HCT116 (cell line): Measurements from ENCODE around the gene FOXF2. TPM values are rescaled to one million over a fixed set of nuclear protein-coding genes. Genes with fewer than 3 reads are reported as not detected.

Source experiments
- ATAC-seq: fragments of 200-7000 bp; cut with Tn5 transposase; 2 replicates; pipeline ENCODE4 v1.9.1; 2020; ENCODE audit warnings: mild to moderate bottlenecking, moderate library complexity
- BruUV-seq: library from RNA; stranded (reverse); fragments of 400-500 nt; replicated peaks from 2 replicates; lab custom pipeline; 2021; lab: Mats Ljungman, UMichigan
- CTCF ChIA-PET: fragments of 300-600 bp; sonication (Branson Sonifier 250); formaldehyde crosslinking; loops from one replicate; lab custom pipeline; 2021; ENCODE audit warnings: antibody characterized with exemption; lab: Charles Lee
- POLR2A ChIA-PET: fragments of 300-600, 350-600 bp; sonication (Branson Sonifier 250); formaldehyde crosslinking; loops from one replicate; lab custom pipeline; 2021; ENCODE audit warnings: antibody characterized with exemption; lab: Charles Lee
- RAD21 ChIA-PET, 2 experiments: fragments of 300-600 bp; sonication (Branson Sonifier 250); formaldehyde crosslinking; loops; one replicate each; lab custom pipeline; 2023; ENCODE audit warnings: low total read pairs in 2 of 2; ENCODE audit not compliant: uncharacterized antibody in 2 of 2, unreplicated experiment in 2 of 2, low non-redundant PET in 1 of 2; lab: Charles Lee
- DNase-seq: peaks from one replicate; pipeline ENCODE4 v3.0.0-alpha.2; 2010; ENCODE audit warnings: low read depth, low spot score
- H2AFZ ChIP-seq: fragments of 200-600 bp; shearing (Covaris generic), sonication (generic); 2 replicates; pipeline ENCODE4 v1.6.1; 2017; ENCODE audit warnings: low read depth, mixed run types, mixed read lengths, antibody characterized with exemption, low read length; ENCODE audit not compliant: poor library complexity, severe bottlenecking
- H3K27ac ChIP-seq: 2 replicates; pipeline ENCODE4 v1.5.1; 2012; ENCODE audit warnings: low read depth, low read length
- H3K27me3 ChIP-seq: fragments of 200-600 bp; sonication (generic); 2 replicates; pipeline ENCODE4 v1.6.1; 2016; ENCODE audit warnings: mixed run types, low read length, mixed read lengths; ENCODE audit not compliant: insufficient read depth
- H3K36me3 ChIP-seq, 2 experiments: fragments of 200-500 bp in 1 of 2; fragments of 200-600 bp in 1 of 2; sonication (Bioruptor generic) in 1 of 2; sonication (generic) in 1 of 2; 2 replicates each; pipeline versions ENCODE4 v1.5.1 to v1.6.1; 2014 to 2016; ENCODE audit warnings: low read length in 2 of 2, inconsistent platforms in 1 of 2, mixed read lengths in 1 of 2, mixed run types in 1 of 2; ENCODE audit not compliant: insufficient read depth in 2 of 2, control insufficient read depth in 1 of 2
- H3K4me1 ChIP-seq, 2 experiments: fragments of 200-600 bp in 1 of 2; sonication (generic) in 1 of 2; 2 replicates each; pipeline versions ENCODE4 v1.5.1 to v1.6.1; 2012 to 2017; ENCODE audit warnings: low read length in 2 of 2, inconsistent platforms in 1 of 2, mild to moderate bottlenecking in 1 of 2, mixed read lengths in 1 of 2, mixed run types in 1 of 2, moderate library complexity in 1 of 2; ENCODE audit not compliant: insufficient read depth in 2 of 2, control insufficient read depth in 1 of 2
- H3K4me2 ChIP-seq: fragments of 200-600 bp; sonication (generic); 2 replicates; pipeline ENCODE4 v1.6.1; 2017; ENCODE audit warnings: mixed run types, low read length, mixed read lengths
- H3K4me3 ChIP-seq, 2 experiments: fragments of 200-600 bp in 1 of 2; sonication (generic) in 1 of 2; replicated peaks in 1 of 2; 2 replicates each; pipeline ENCODE4 v1.5.1; 2011 to 2016; ENCODE audit warnings: low read length in 2 of 2, control low read depth in 1 of 2, low read depth in 1 of 2, mild to moderate bottlenecking in 1 of 2, mixed read lengths in 1 of 2, mixed run types in 1 of 2
- H3K79me2 ChIP-seq: fragments of 200-600 bp; sonication (generic); 2 replicates; pipeline ENCODE4 v1.6.1; 2017; ENCODE audit warnings: mild to moderate bottlenecking, mixed run types, low read length, moderate library complexity, mixed read lengths; ENCODE audit not compliant: insufficient read depth
- H3K9ac ChIP-seq: fragments of 200-600 bp; sonication (generic); 2 replicates; pipeline ENCODE4 v1.6.1; 2016; ENCODE audit warnings: low read length, mixed read lengths
- H3K9me2 ChIP-seq: fragments of 200-600 bp; sonication (generic), shearing (Covaris generic); 2 replicates; pipeline ENCODE4 v1.6.1; 2017; ENCODE audit warnings: mixed run types, mild to moderate bottlenecking, moderate library complexity; ENCODE audit not compliant: insufficient read depth
- H3K9me3 ChIP-seq, 2 experiments: fragments of 200-500 bp in 1 of 2; fragments of 200-600 bp in 1 of 2; sonication (Bioruptor generic) in 1 of 2; sonication (generic) in 1 of 2; 2 replicates each; pipeline ENCODE4 v1.6.1; 2014 to 2017; ENCODE audit warnings: low read length in 2 of 2, mixed read lengths in 2 of 2, inconsistent platforms in 1 of 2, low read depth in 1 of 2, mild to moderate bottlenecking in 1 of 2, mixed run types in 1 of 2, moderate library complexity in 1 of 2; ENCODE audit not compliant: control insufficient read depth in 1 of 2, insufficient read depth in 1 of 2
- H4K20me1 ChIP-seq: fragments of 200-600 bp; sonication (generic), shearing (Covaris generic); 2 replicates; pipeline ENCODE4 v1.6.1; 2017; ENCODE audit warnings: mixed run types, mild to moderate bottlenecking, moderate library complexity; ENCODE audit not compliant: insufficient read depth
- ATF3 ChIP-seq: IDR thresholded peaks from 2 replicates; pipeline ENCODE4 v1.6.1; 2012
- FOSL1 ChIP-seq: IDR thresholded peaks from 2 replicates; pipeline ENCODE4 v1.6.1; 2012; ENCODE audit warnings: low read depth
- JUND ChIP-seq: IDR thresholded peaks from 2 replicates; pipeline ENCODE4 v1.6.1; 2012
- POLR2AphosphoS5 ChIP-seq: IDR thresholded peaks from 2 replicates; pipeline ENCODE4 v1.6.1; 2011; ENCODE audit warnings: mild to moderate bottlenecking, low read depth, low read length, moderate library complexity
- RAD21 ChIP-seq: IDR thresholded peaks from 2 replicates; pipeline ENCODE4 v1.6.1; 2012; ENCODE audit warnings: low read depth, mild to moderate bottlenecking
- SP1 ChIP-seq: IDR thresholded peaks from 2 replicates; pipeline ENCODE4 v1.6.1; 2012; ENCODE audit warnings: low read depth
- ZBTB33 ChIP-seq: IDR thresholded peaks from 2 replicates; pipeline ENCODE4 v1.6.1; 2011; ENCODE audit warnings: mild to moderate bottlenecking, low read length, moderate library complexity; ENCODE audit not compliant: insufficient replicate concordance; ENCODE audit errors: extremely low read depth
- intact Hi-C: fragments of 100-400 bp; cut with micrococcal nuclease; formaldehyde crosslinking; loops from 2 replicates; pipeline ENCODE4 v1.10.0; 2022
- total RNA-seq: library from RNA; stranded (reverse); gene quantifications from one replicate; pipeline ENCODE4 v1.2.1, GENCODE V29; 2021; ENCODE audit not compliant: unreplicated experiment
- TF ChIP-seq, protein P1 (sequence below): IDR thresholded peaks from 2 replicates; pipeline ENCODE4 v1.6.1; 2012
- TF ChIP-seq, protein P2 (sequence below), 3 experiments: fragments of 200-600 bp in 1 of 3; sonication (generic) in 1 of 3; IDR thresholded peaks in 2 of 3; conservative IDR thresholded peaks in 1 of 3; 2 replicates each; pipeline ENCODE4 v1.5.1; 2012 to 2017; ENCODE audit warnings: low read depth in 2 of 3, low read length in 2 of 3, antibody characterized with exemption in 1 of 3, borderline replicate concordance in 1 of 3, control low read depth in 1 of 3, mild to moderate bottlenecking in 1 of 3, mixed read lengths in 1 of 3, mixed run types in 1 of 3, moderate library complexity in 1 of 3; ENCODE audit not compliant: insufficient read depth in 1 of 3

Gene FOXF2
- total RNA-seq, 1 experiment from 2014 or later = not detected

- intact Hi-C loops = loop anchor here (1.0 to 5.0 kb wide), 4 partner anchors 72 to 843 kb away; no protein-coding TSS in a partner anchor
- Histone ChIP-seq H3K4me1 (peaks cover 0 to 5% of the 10 kb centered on the region in 2 experiments; a peak in 2 of 4 replicates), H3K4me2 (peak overlapping the region; percentile 47; the same call in 1 of the 2 replicates), H3K36me3 (no peaks in the 10 kb centered on the region), H2AFZ (peak overlapping the region; percentile 86), H3K9ac (no peak overlapping the region), H3K79me2 (no peaks in the 10 kb centered on the region), H4K20me1 (no peaks in the 10 kb centered on the region), H3K9me2 (no peaks in the 10 kb centered on the region), H3K9me3 (no peaks in the 10 kb centered on the region), H3K27ac (no peak overlapping the region), H3K27me3 (peaks cover 5% of the 10 kb centered on the region; the same call in 1 of the 2 replicates), H3K4me3 (no peak overlapping the region)
- DNase-seq (peak; percentile 57), ATAC-seq (peak; percentile 97)
- TF ChIP-seq JUND = no peak
- no peak for TF ChIP-seq POLR2AphosphoS5
- peak; percentile 81 for TF ChIP-seq RAD21
- TF ChIP-seq FOSL1 = no peak
- TF ChIP-seq ATF3 = no peak
- TF ChIP-seq, protein P1, sequence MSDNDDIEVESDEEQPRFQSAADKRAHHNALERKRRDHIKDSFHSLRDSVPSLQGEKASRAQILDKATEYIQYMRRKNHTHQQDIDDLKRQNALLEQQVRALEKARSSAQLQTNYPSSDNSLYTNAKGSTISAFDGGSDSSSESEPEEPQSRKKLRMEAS = no peak
- TF ChIP-seq SP1 = no peak
- TF ChIP-seq, protein P2, sequence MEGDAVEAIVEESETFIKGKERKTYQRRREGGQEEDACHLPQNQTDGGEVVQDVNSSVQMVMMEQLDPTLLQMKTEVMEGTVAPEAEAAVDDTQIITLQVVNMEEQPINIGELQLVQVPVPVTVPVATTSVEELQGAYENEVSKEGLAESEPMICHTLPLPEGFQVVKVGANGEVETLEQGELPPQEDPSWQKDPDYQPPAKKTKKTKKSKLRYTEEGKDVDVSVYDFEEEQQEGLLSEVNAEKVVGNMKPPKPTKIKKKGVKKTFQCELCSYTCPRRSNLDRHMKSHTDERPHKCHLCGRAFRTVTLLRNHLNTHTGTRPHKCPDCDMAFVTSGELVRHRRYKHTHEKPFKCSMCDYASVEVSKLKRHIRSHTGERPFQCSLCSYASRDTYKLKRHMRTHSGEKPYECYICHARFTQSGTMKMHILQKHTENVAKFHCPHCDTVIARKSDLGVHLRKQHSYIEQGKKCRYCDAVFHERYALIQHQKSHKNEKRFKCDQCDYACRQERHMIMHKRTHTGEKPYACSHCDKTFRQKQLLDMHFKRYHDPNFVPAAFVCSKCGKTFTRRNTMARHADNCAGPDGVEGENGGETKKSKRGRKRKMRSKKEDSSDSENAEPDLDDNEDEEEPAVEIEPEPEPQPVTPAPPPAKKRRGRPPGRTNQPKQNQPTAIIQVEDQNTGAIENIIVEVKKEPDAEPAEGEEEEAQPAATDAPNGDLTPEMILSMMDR (IDR thresholded peaks at IDR 0.05 in 2 of 3, conservative IDR thresholded peaks at IDR 0.05 in 1 of 3; ENCODE audit: borderline replicate concordance in 1 of 3, insufficient read depth in 1 of 3, low read depth in 2 of 3, low read length in 2 of 3) = peak; percentile 61 to 84 (median 72)
- TF ChIP-seq ZBTB33 = no peak
- no TSS peak for BruUV-seq
- ChIA-PET POLR2A (no interaction called here), CTCF (interaction anchor here (0.6 to 1.7 kb wide), 26 partner anchors 9 to 1248 kb away, joined by 3 to 29 read pairs (median 4); no protein-coding TSS in a partner anchor), RAD21 (interaction anchor here (0.6 to 0.7 kb wide), 2 partner anchors 12 to 89 kb away, joined by 3 to 4 read pairs; no protein-coding TSS in a partner anchor)
Observed at GRCh38 chr6:1436334-1437306, 47.2 kb downstream of the FOXF2 start.
